GM21717 (cell line): ENCODE measurements around the gene TMEM200A.

Source experiments
- ATAC-seq: cut with Tn5 transposase; IDR thresholded peaks from one replicate; pipeline ENCODE4 v1.9.1; 2021; ENCODE audit warnings: mild to moderate bottlenecking, moderate library complexity; ENCODE audit not compliant: unreplicated experiment

The TMEM200A gene

DNA sequence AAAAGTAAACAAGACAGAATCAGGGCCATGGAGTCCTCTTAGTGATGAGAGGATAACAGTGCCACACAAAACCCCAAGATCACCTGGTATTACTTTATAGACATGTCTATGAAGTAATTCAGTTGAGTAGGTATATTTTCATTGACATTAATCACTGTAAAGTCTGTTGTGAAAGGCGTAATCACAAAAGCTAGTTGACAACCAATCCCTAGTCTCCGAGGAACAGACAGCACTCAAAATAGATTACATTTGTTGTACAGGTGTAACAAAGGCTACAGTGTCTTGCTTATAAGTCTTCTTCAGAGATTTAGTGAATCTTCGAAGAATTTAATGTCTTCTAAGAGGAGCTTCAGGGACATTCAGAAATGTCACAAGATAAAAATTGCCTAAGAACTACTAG is 120.1 kb downstream of the TMEM200A start:
- no peak for ATAC-seq

- ATAC-seq: no peak
Measured at GRCh38 chr6:130486417-130486816, 120.6 kb downstream of the TMEM200A start.

DNA sequence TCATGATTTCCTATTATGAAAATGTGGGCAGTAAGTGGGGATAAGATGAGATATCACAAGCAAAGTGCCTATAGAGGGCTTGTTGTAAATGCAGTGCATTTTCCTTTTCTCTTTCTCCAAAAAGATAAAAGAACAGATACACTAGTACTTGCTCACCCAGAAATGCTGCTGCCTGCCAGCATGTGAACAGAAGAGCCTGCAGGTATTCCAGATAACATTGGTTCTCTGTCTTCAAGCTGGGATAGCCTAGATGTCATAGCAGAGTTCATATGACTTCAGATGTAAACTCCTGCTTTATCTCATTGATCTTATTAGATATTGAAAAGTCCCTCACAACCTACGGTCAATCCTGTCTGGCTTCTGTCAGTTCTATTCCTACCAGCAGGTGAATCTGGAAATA is 123.7 kb downstream of the TMEM200A start:
- ATAC-seq: no peak
